Dedifferentiated amniotic fluid mesenchymal stem cell (primary cell): Measurements from ENCODE around the gene ELMO2.

Source experiments
- DNase-seq: peaks from one replicate; pipeline ENCODE4 v3.0.0-alpha.2; 2016; ENCODE audit errors: extremely low spot score

ELMO2 gene

GRCh38 chr20:46352370-46352938, 54.0 kb downstream of the ELMO2 start:
- no peak for DNase-seq

- DNase-seq = no peak
Measured at GRCh38 chr20:46351357-46352058, 54.9 kb downstream of the ELMO2 start.

GRCh38 chr20:46350986-46351267, 55.5 kb downstream of the ELMO2 start:
- DNase-seq = no peak

DNA sequence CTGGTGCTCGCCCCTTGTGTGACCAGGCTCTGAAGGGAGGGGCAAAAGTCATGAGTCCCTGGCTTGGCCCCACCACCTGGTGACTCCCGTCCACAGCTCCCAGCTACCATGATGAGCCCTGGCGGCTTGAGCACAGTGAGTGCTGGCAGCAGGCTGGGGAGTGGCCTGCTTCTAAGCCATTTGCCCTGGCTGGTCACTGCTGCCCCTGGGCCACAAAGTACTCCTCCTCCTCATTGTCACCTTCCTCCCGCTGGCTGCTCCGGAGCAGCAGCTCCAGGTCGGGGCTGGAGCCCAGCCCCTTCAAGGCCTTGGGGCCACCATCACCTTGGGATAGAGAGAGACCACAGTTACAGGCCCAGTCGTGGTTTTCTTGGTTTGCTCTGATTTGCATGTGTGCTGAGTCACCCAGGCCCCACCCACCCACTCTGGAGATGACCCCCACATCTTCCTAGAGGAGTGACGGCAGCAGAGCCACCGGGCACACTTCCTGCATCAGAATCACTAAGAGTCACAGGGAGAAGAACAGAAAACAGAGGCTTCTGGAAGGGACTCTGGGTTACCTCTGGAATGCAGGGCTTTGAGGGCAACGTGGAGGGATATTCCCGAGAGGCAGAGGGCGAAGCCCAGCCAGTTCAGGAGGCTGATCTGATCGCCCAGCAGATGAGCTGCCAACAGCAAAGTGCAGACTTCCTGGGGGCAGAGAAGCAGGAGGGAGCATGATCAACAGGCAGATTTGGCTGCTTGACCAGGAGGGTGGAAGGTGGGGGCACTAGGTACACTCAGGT, 56.0 kb downstream of the ELMO2 start:
- DNase-seq = peak; percentile 65

GRCh38 chr20:46349742-46350056, 56.7 kb downstream of the ELMO2 start:
- DNase-seq = no peak

DNA sequence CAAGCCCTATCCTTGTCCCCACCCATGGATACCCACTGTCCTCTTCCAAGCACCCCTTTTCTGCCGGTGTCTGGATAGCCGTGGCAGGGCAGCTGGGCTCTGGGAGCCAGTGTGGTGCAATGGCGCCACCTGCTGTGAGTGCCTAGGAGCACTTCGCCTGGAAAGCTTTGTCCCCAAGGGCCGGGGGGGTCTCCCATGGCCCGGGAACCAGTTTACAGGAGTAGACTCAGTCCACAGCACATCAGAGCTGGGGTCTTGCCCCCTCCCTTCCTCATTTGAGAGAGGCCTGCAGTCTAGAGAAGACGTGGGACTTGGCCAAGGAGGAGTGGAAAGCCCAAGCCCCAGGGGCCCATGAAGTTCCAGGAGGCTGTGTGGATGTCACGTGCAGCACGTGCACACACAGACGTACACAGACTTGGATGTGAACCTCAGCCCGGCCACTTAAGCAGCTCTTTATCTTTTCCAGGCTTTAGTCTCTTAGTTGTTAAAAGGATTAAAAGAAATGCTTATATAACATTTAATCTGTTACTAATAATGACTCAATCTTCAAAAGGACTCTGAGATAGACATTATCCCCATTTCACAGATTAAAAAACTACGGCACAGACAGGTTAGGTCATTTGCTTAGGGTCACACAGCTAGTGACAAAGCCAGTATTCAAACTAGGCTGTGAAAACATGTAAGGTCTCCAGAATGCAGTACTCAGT, 57.2 kb downstream of the ELMO2 start:
- DNase-seq = no peak

DNA sequence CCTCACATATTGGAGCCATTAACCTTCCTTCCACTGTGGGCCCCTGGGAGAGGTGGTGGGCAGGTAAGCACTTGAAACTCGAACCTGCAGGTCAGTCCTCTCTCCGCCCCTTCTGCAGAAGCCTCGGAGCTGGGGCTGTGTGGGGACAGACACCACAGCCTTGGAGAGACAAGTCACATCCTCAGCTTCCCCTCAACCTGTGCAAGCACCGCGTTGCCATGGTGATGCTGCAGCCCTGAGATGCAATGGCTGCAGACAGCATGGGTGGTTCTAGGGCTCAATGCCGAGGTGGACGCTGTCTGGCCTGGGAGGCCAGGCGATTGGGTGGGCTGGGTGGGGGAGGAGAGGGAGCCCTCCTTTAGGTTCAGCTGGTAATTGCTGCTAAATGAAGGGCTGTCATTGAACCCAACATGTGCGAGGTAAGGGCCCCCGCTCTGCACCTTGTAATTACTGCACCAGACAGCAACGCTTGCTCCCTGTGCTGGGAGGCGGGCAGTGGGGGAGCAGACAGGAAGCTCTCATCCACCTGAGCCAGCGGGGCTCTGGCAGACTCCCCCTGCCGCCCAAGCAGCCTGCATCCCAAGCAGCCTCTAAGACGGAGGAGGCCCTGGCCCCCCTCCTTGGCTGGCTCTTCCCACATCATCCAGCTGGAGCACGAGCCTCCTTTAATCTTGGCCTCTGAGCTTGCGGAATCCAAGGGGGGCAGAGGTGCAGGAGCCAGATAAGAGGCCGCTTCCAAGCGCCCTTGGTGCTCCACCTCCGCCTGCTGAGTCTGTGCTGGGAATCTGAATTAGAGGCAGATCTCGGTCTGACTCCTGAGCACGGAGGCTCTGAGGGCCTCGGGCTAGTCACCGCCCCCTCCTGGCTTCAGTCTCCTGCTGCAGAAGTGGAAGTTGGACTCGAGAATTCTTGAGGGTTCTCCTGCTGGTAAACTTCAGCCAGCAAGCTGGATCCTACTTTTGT, 58.3 kb downstream of the ELMO2 start:
- no peak for DNase-seq

DNA sequence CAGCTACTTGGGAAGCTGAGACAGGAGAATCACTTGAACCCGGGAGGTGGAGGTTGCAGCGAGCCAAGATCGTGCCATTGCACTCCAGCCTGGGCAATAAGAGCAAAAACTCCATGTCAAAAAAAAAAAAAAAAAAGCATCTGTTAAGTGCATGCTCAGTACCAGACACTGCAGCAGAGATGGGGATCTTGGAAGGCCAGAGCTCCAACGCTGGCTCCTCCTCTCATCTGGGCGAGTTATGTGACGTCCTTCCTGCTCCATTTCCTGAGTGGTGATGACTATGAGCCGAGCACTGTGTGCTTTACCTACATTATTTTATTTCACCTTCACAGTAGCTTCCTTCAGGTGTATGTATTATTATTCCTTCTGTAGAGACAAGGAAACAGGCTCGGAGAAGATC, 59.6 kb downstream of the ELMO2 start:
- no peak for DNase-seq

GRCh38 chr20:46344488-46345162, 61.8 kb downstream of the ELMO2 start:
- DNase-seq = no peak

DNA sequence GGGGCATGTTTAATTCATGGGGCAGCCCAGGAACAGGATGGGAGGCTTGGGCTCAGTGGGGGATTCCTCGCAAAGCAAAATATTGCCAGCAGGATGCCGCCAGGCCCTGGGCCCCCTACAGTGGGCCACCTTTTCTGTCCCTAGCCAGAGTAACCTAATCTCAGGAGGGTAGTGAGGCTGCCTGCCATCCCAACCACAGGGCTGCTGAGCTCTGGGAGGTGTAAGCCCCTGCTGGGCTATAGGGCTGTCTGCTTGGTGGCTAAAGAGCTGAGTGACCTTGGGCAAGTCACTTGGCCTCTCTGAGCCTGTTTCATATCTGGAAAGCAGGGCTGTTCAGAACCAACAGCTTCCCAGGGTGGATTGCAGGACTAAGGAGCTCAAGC, 62.4 kb downstream of the ELMO2 start:
- DNase-seq = no peak

DNA sequence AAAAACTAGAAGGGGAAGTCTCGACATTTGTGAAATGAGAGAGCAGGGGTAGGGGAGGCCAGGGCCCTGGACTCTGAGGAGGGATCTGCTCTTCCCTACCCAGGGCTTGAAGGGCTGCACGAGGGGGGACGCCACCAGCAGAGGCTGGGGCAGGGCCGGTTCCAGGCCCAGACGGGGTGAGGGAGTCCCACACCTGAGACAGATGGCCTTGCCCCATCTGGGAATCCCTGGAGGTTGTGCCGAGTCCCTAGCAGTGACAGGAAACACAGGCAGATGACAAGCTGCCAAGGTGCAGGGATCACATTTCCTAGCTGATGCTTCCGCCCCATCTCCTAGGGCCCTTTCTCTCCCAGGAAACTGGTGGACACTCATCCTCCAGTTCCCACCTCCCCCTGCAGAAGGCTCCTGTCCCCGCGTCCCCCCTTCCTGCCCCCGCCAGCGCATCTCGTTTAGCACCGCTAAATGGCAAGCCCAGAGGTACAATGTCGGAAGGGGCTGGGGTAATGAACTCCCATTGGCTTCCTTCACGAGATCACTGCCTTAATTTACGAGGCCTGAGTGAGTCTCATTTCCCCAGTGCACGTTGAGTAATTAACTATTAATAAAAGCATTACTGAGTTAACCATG, 63.0 kb downstream of the ELMO2 start:
- DNase-seq = no peak

GRCh38 chr20:46342451-46343347, 63.7 kb downstream of the ELMO2 start:
- DNase-seq = no peak

DNA sequence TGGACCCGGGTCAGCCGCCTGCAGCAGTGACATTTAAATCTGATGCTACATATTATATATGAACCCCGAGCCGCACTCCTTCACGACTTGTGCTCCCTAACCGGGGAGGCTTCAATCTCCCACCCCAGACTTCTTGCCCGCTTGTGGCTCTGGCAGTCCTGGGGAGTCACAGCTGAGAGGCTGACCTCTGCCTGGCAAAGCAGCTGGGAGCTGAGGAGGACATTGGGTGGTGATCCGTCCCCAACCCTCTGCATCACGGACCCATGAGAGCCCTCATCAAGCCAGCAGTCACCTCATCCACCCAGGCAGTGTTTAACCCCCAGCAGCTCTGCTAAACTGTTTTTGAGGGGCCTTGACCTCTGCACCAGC, 64.4 kb downstream of the ELMO2 start:
- no peak for DNase-seq

GRCh38 chr20:46341074-46342009, 65.1 kb downstream of the ELMO2 start:
- DNase-seq = no peak

DNA sequence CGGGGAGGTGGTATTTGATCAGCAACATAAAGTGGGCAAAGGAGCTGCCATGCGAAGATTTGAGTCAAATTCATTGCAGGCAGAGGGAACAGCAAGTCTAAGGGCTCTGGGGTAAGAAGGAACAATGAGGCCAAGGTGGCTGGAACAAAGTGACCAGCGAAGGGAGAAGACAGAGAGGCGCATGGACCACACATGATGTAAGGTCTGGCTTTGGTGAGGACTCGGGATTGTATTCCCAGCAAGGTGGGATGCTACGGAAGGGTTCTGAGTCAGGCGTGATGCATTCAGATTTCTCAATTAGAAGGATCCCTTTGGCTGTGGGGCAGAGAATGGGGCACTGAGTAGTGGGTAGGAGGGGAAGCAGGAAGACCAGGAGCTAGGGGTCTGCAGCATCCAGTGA, 67.4 kb downstream of the ELMO2 start:
- no peak for DNase-seq

DNA sequence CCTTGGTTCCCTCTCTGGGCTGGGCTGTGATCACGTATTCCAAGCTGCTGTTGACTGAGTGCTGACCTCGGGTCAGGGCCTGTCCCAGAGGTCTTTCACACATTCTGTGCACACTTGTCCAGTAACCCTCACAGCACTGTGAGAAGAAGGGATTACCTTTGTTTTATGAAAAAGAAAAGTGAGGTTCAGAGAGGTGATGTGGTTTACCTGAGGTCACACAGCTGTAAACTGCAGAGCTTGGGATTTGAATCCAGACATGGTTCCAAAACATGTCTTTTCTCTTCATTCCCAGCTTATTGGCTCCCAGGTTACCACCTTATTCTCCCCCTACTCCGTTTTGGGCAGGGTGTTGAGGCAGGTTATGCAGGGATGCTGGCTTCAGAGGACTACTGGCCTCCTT, 69.7 kb downstream of the ELMO2 start:
- DNase-seq = no peak

- no peak for DNase-seq
Measured at GRCh38 chr20:46334303-46334904, 72.0 kb downstream of the ELMO2 start.
